Adrenal gland (tissue), 5 donors: Measurements from ENCODE around the gene AGBL5.

Experiments
- CTCF ChIP-seq, 6 experiments: fragments of 450-650 bp in 4 of 6; fragments of 200-600 bp in 2 of 6; sonication (generic) in 1 of 6; IDR thresholded peaks; 1 replicate in 5 of 6; 2 replicates in 1 of 6; pipeline versions ENCODE4 v1.5.1 to v1.8.0; 2016 to 2021; ENCODE audit warnings: antibody characterized with exemption in 6 of 6, mild to moderate bottlenecking in 2 of 6, moderate library complexity in 1 of 6
- POLR2A ChIP-seq, 2 donors: fragments of 450-650 bp; IDR thresholded peaks; one replicate each; pipeline ENCODE4 v1.6.1; 2017; ENCODE audit warnings: antibody characterized with exemption in 2 of 2, mild to moderate bottlenecking in 2 of 2, moderate library complexity in 1 of 2
- donor health status: DM: no; HTN: no; CAD: no.

- TF ChIP-seq CTCF (IDR thresholded peaks at IDR 0.05): no peak
- no peak for TF ChIP-seq POLR2A (IDR thresholded peaks at IDR 0.05)
Measured at GRCh38 chr2:27013738-27014137, 37.7 kb upstream of the AGBL5 start.
